K562 (cell line): ENCODE data around the gene ZMIZ1. TPM values are rescaled to one million over a fixed set of nuclear protein-coding genes. Genes with fewer than 3 reads are reported as not detected.

Source experiments
- CAMTA2 ChIP-seq: fragments of 250-450 bp; sonication (Bioruptor Pico); conservative IDR thresholded peaks from 2 replicates; pipeline ENCODE4 v1.5.1; 2022
- CTBP1 ChIP-seq: fragments of 450-650 bp; IDR thresholded peaks from 2 replicates; pipeline ENCODE4 v1.6.1; 2016; ENCODE audit warnings: borderline replicate concordance
- HDAC2 ChIP-seq: fragments of 450-650 bp; IDR thresholded peaks from 2 replicates; pipeline ENCODE4 v1.6.1; 2016; ENCODE audit warnings: mild to moderate bottlenecking
- HNRNPLL ChIP-seq: fragments of 200-400 bp; formaldehyde crosslinking; IDR thresholded peaks from 2 replicates; pipeline ENCODE4 v1.6.1; 2017; ENCODE audit warnings: low read length, low read depth, mild to moderate bottlenecking; ENCODE audit not compliant: poor library complexity, severe bottlenecking
- IFI16 ChIP-seq: fragments of 250-450 bp; sonication (Bioruptor Pico); IDR thresholded peaks from 2 replicates; pipeline ENCODE4 v2.1.2; 2022; ENCODE audit warnings: mild to moderate bottlenecking, inconsistent platforms
- KAT7 ChIP-seq: sonication (generic); formaldehyde crosslinking; IDR thresholded peaks from 2 replicates; pipeline ENCODE4 v1.8.0; 2022; ENCODE audit warnings: missing genetic modification reagents, mild to moderate bottlenecking, borderline replicate concordance
- RBBP5 ChIP-seq: fragments of 200-600 bp; sonication (generic); IDR thresholded peaks from 2 replicates; pipeline ENCODE4 v1.6.1; 2012; ENCODE audit warnings: borderline replicate concordance, mild to moderate bottlenecking, low read length, control low read depth, inconsistent platforms; ENCODE audit not compliant: insufficient read depth, poor library complexity, severe bottlenecking
- RBM25 ChIP-seq: fragments of 200-400 bp; formaldehyde crosslinking; IDR thresholded peaks from 2 replicates; pipeline ENCODE4 v1.6.1; 2018; ENCODE audit warnings: low read length, low read depth, moderate library complexity; ENCODE audit not compliant: severe bottlenecking
- ZNF785 ChIP-seq: fragments of 250-450 bp; sonication (Bioruptor Pico); IDR thresholded peaks from 2 replicates; pipeline ENCODE4 v1.4.0; 2020; ENCODE audit warnings: mild to moderate bottlenecking
- polyA plus RNA-seq, 8 experiments: library from polyadenylated mRNA; depleted of rRNA in 4 of 8; stranded (reverse) in 5 of 8; unstranded in 3 of 8; fragments of >200 nt; fragmentation: Nextera tagmentation in 2 of 8; fragmentation: Illumina TruSeq in 1 of 8; extraction: Ambion mirVana in 2 of 8; extraction: Trizol in 1 of 8; gene quantifications; 2 replicates each; pipeline versions ENCODE4 v1.2.1 to v1.2.3, GENCODE V29; 2011 to 2014; ENCODE audit warnings: inconsistent platforms in 1 of 8, missing spikeins in 1 of 8
- total RNA-seq, 7 experiments: library from RNA; depleted of rRNA in 6 of 7; stranded (reverse); fragments of >200 nt in 6 of 7; fragmentation: Illumina TruSeq in 2 of 7; extraction: Trizol in 2 of 7; gene quantifications; 2 replicates each; pipeline versions ENCODE4 v1.2.1 to v1.2.3, GENCODE V29; 2011 to 2021; ENCODE audit warnings: low replicate concordance in 1 of 7
- TF ChIP-seq, protein P1 (sequence below): fragments of 250-450 bp; sonication (Bioruptor Pico); IDR thresholded peaks from 2 replicates; pipeline ENCODE4 v1.8.0; 2022; ENCODE audit warnings: inconsistent platforms, mild to moderate bottlenecking, moderate library complexity, borderline replicate concordance
- TF ChIP-seq, protein P2 (sequence below): fragments of 450-650 bp; IDR thresholded peaks from 2 replicates; pipeline ENCODE4 v1.6.1; 2016; ENCODE audit warnings: mild to moderate bottlenecking, moderate library complexity
- TF ChIP-seq, protein P3 (sequence below), 2 experiments: fragments of 450-650 bp in 1 of 2; sonication (generic) in 1 of 2; formaldehyde crosslinking in 1 of 2; IDR thresholded peaks in 1 of 2; conservative IDR thresholded peaks in 1 of 2; 2 replicates each; pipeline versions ENCODE4 v1.6.1 to v1.8.1; 2016 to 2023; ENCODE audit warnings: mild to moderate bottlenecking in 2 of 2, moderate library complexity in 2 of 2, inconsistent platforms in 1 of 2, missing genetic modification reagents in 1 of 2

ZMIZ1 gene
- total and polyA plus RNA-seq, 9 of the 15 experiments (the other 6 are each of a cell fraction or from before 2014, with no cell fraction given): 1.0 to 37.3 (median 4.3) TPM

DNA sequence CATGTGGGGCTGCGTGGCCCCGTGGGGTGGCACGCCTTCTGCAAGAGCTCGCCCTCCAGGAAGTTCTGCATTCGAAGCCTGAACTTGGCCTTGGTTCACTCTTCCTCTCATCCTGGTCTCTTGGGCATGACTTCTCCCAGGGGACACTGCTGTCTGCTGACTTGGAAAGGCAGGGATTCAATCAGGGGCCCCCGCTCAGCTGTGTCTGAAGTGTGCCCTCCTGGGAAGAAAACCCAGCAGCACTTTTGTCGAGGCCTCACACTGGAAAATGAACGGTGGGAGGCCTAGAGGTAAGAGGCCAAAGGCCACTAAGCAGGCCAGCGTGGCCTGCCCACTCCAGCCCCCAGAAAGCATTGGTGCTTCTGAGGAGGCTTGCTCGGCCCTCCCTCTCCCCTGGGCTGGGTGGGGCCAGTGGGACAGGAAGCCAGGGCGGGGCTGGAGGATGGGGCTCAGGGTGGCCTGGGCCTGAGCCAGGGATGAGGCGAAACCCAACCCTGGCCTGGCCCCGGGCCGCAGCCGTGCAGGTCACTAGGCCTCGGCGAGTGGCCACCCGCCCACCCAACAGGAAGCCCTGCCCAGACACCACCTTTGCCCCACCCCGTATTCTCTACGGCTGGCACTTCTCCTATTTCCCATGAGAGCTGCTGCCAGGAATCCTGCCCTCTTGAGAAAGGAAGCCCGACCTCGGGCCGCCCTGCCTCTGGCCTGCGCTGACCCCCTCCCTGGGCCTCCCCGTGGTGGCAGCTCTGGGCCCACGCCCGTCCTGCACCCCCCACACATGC lies 81.1 kb downstream of the ZMIZ1 start (continued):
- TF ChIP-seq CTBP1 (peak; percentile 82), KAT7 (CRISPR knock-in tag) (0 out of 2 replicates have a peak, but pooled peaks have one; percentile 70), ZNF785 (no peak), HDAC2 (no peak), HNRNPLL (no peak), RBM25 (no peak), RBBP5 (no peak), IFI16 (peak; percentile 43; the same call in 1 of the 2 replicates), CAMTA2 (0 out of 2 replicates have a peak, but pooled peaks have one; percentile 84)
- TF ChIP-seq, protein P1, sequence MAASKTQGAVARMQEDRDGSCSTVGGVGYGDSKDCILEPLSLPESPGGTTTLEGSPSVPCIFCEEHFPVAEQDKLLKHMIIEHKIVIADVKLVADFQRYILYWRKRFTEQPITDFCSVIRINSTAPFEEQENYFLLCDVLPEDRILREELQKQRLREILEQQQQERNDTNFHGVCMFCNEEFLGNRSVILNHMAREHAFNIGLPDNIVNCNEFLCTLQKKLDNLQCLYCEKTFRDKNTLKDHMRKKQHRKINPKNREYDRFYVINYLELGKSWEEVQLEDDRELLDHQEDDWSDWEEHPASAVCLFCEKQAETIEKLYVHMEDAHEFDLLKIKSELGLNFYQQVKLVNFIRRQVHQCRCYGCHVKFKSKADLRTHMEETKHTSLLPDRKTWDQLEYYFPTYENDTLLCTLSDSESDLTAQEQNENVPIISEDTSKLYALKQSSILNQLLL (CRISPR knock-in tag): no peak
- TF ChIP-seq, protein P2, sequence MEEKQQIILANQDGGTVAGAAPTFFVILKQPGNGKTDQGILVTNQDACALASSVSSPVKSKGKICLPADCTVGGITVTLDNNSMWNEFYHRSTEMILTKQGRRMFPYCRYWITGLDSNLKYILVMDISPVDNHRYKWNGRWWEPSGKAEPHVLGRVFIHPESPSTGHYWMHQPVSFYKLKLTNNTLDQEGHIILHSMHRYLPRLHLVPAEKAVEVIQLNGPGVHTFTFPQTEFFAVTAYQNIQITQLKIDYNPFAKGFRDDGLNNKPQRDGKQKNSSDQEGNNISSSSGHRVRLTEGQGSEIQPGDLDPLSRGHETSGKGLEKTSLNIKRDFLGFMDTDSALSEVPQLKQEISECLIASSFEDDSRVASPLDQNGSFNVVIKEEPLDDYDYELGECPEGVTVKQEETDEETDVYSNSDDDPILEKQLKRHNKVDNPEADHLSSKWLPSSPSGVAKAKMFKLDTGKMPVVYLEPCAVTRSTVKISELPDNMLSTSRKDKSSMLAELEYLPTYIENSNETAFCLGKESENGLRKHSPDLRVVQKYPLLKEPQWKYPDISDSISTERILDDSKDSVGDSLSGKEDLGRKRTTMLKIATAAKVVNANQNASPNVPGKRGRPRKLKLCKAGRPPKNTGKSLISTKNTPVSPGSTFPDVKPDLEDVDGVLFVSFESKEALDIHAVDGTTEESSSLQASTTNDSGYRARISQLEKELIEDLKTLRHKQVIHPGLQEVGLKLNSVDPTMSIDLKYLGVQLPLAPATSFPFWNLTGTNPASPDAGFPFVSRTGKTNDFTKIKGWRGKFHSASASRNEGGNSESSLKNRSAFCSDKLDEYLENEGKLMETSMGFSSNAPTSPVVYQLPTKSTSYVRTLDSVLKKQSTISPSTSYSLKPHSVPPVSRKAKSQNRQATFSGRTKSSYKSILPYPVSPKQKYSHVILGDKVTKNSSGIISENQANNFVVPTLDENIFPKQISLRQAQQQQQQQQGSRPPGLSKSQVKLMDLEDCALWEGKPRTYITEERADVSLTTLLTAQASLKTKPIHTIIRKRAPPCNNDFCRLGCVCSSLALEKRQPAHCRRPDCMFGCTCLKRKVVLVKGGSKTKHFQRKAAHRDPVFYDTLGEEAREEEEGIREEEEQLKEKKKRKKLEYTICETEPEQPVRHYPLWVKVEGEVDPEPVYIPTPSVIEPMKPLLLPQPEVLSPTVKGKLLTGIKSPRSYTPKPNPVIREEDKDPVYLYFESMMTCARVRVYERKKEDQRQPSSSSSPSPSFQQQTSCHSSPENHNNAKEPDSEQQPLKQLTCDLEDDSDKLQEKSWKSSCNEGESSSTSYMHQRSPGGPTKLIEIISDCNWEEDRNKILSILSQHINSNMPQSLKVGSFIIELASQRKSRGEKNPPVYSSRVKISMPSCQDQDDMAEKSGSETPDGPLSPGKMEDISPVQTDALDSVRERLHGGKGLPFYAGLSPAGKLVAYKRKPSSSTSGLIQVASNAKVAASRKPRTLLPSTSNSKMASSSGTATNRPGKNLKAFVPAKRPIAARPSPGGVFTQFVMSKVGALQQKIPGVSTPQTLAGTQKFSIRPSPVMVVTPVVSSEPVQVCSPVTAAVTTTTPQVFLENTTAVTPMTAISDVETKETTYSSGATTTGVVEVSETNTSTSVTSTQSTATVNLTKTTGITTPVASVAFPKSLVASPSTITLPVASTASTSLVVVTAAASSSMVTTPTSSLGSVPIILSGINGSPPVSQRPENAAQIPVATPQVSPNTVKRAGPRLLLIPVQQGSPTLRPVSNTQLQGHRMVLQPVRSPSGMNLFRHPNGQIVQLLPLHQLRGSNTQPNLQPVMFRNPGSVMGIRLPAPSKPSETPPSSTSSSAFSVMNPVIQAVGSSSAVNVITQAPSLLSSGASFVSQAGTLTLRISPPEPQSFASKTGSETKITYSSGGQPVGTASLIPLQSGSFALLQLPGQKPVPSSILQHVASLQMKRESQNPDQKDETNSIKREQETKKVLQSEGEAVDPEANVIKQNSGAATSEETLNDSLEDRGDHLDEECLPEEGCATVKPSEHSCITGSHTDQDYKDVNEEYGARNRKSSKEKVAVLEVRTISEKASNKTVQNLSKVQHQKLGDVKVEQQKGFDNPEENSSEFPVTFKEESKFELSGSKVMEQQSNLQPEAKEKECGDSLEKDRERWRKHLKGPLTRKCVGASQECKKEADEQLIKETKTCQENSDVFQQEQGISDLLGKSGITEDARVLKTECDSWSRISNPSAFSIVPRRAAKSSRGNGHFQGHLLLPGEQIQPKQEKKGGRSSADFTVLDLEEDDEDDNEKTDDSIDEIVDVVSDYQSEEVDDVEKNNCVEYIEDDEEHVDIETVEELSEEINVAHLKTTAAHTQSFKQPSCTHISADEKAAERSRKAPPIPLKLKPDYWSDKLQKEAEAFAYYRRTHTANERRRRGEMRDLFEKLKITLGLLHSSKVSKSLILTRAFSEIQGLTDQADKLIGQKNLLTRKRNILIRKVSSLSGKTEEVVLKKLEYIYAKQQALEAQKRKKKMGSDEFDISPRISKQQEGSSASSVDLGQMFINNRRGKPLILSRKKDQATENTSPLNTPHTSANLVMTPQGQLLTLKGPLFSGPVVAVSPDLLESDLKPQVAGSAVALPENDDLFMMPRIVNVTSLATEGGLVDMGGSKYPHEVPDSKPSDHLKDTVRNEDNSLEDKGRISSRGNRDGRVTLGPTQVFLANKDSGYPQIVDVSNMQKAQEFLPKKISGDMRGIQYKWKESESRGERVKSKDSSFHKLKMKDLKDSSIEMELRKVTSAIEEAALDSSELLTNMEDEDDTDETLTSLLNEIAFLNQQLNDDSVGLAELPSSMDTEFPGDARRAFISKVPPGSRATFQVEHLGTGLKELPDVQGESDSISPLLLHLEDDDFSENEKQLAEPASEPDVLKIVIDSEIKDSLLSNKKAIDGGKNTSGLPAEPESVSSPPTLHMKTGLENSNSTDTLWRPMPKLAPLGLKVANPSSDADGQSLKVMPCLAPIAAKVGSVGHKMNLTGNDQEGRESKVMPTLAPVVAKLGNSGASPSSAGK: peak; percentile 77
- TF ChIP-seq, protein P3, sequence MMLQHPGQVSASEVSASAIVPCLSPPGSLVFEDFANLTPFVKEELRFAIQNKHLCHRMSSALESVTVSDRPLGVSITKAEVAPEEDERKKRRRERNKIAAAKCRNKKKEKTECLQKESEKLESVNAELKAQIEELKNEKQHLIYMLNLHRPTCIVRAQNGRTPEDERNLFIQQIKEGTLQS (IDR thresholded peaks at IDR 0.05): no peak
- TF ChIP-seq, protein P3 (CRISPR knock-in tag; conservative IDR thresholded peaks at IDR 0.05): no peak
